Calu3 (cell line): ENCODE results near the gene ICA1L. TPM values are rescaled to one million over a fixed set of nuclear protein-coding genes. Genes with fewer than 3 reads are reported as not detected.
"Not testable (repeated sequence)": the region's sequence is repeated elsewhere in the genome, so short reads cannot be mapped to it uniquely, and the experiment has no call there.

ENCODE experiments used
- Bru-seq: library from RNA; stranded (reverse); fragments of 400-500 nt; gene quantifications from one replicate; lab custom pipeline; 2021; lab: Mats Ljungman, UMichigan
- BruChase-seq, 2 experiments: library from RNA; stranded (reverse); fragments of 400-500 nt; gene quantifications; one replicate each; lab custom pipeline; 2021; lab: Mats Ljungman, UMichigan
- BruUV-seq: library from RNA; stranded (reverse); fragments of 400-500 nt; replicated peaks from 2 replicates; lab custom pipeline; 2021; lab: Mats Ljungman, UMichigan
- CTCF ChIA-PET: fragments of 300-600 bp; sonication (Branson Sonifier 250); formaldehyde crosslinking; loops from one replicate; lab custom pipeline; 2022; ENCODE audit warnings: antibody characterized with exemption; lab: Charles Lee
- DNase-seq: peaks from one replicate; pipeline ENCODE4 v3.0.0; 2022
- H3K27ac Mint-ChIP-seq: one replicate; pipeline ENCODE4 v1.8.0; 2022; ENCODE audit warnings: mixed read lengths; ENCODE audit not compliant: unreplicated experiment
- H3K27me3 Mint-ChIP-seq: one replicate; pipeline ENCODE4 v1.8.0; 2022; ENCODE audit warnings: mixed read lengths; ENCODE audit not compliant: unreplicated experiment
- H3K36me3 Mint-ChIP-seq: one replicate; pipeline ENCODE4 v1.8.0; 2022; ENCODE audit warnings: mild to moderate bottlenecking, moderate library complexity, mixed read lengths; ENCODE audit not compliant: insufficient read depth, unreplicated experiment
- H3K4me1 Mint-ChIP-seq: one replicate; pipeline ENCODE4 v1.8.0; 2022; ENCODE audit warnings: mild to moderate bottlenecking, low read depth, mixed read lengths; ENCODE audit not compliant: unreplicated experiment
- H3K4me3 Mint-ChIP-seq: one replicate; pipeline ENCODE4 v1.8.0; 2022; ENCODE audit warnings: mild to moderate bottlenecking, low read depth, moderate library complexity, mixed read lengths; ENCODE audit not compliant: unreplicated experiment
- H3K9me3 Mint-ChIP-seq: one replicate; pipeline ENCODE4 v1.8.0; 2022; ENCODE audit warnings: low read depth, mixed read lengths; ENCODE audit not compliant: unreplicated experiment
- intact Hi-C: fragments of 100-400 bp; cut with micrococcal nuclease; formaldehyde crosslinking; loops from one replicate; pipeline ENCODE4 v1.10.0; 2022; ENCODE audit not compliant: unreplicated experiment
- long read RNA-seq: library from polyadenylated mRNA; stranded (forward); transcript quantifications from one replicate; pipeline ENCODE4 v2.0.0, GENCODE V29; 2022
- total RNA-seq: library from RNA; stranded (reverse); gene quantifications from 2 replicates; pipeline ENCODE4 v1.2.3, GENCODE V29; 2022
- TF ChIP-seq, protein P1 (sequence below): fragments of 200-600 bp; IDR thresholded peaks from one replicate; pipeline ENCODE4 v1.8.0; 2022; ENCODE audit warnings: antibody characterized with exemption; ENCODE audit not compliant: unreplicated experiment

Gene ICA1L
- total RNA-seq (1.2 and 1.3 TPM in 2 replicates), Bru-seq, nascent RNA (percentile 33 among the genes with signal in this experiment), BruChase-seq, experiment 1, labeled RNA remaining after a 6-hour chase (percentile 36 among the genes with signal in this experiment), BruChase-seq, experiment 2, labeled RNA remaining after a 2-hour chase (percentile 38 among the genes with signal in this experiment)
- long read RNA-seq, partial matches to known transcripts = 0 of 1 reads
- long read RNA-seq, other reads (novel, unspliced or antisense) = 1 of 1 reads

DNA sequence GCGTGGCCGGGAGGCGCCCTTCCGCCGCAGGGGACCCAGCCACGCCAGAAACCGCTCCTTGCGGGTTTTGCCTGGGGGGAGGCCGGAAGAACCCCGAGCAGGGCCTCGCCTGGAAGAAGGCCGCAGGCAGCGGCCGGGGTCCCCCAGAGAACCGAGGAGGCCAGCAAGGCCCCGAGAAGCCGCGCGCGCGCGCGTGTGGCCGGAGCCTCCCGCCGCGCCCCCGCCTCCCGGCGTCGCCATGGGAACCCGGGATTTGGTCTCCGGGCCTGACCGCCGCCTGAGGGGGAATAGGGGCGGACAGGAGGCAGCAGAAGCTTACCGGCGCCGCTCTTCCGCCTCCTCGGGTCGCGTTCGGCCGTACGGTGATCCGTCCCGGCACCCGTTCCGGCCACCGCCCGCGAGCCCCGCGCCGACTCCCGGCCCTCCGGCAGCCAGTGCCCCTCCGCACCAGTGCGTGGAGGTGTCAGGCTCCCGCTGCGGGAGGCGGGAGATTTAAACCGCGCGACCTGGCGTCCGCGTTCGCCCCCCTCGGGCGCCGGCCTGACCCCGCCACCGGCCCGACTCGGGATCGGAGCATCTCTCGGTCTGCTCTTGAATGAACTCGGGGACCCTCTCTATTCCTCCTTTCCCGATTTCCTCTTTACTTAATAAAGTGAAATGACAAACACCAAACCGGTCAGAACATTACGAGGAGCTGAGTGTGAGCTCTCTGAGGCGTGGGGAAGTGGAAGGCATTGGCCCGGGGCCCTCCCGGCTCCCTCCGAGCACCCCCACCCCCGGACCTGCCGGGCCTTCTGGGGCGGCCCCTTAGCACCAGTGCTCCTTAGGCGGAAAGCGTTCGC is at the start of gene ICA1L:
ICA1L (minus strand) TSS at position 467 of the 842 bp plus-strand sequence. CDS start 42,757 bp downstream, outside the sequence.
- Mint-ChIP-seq H3K4me1 (no peaks in the 10 kb centered on the region), H3K36me3 (peaks cover 24% of the 10 kb centered on the region), H3K27me3 (no peaks in the 10 kb centered on the region), H3K4me3 (peak within 1 kb of the TSS; percentile 83), H3K27ac (peak within 1 kb of the TSS; percentile 70), H3K9me3 (no peaks in the 10 kb centered on the region)
- CTCF ChIA-PET = interaction anchor here (0.6 to 2.2 kb wide), 3 partner anchors 15 to 283 kb away, joined by 3 to 17 read pairs (median 3); no protein-coding TSS in a partner anchor
- intact Hi-C loops = loop anchor here (2.0 to 5.0 kb wide), 3 partner anchors 41 to 299 kb away; no protein-coding TSS in a partner anchor
- DNase-seq = peak; percentile 69
- TF ChIP-seq, protein P1, sequence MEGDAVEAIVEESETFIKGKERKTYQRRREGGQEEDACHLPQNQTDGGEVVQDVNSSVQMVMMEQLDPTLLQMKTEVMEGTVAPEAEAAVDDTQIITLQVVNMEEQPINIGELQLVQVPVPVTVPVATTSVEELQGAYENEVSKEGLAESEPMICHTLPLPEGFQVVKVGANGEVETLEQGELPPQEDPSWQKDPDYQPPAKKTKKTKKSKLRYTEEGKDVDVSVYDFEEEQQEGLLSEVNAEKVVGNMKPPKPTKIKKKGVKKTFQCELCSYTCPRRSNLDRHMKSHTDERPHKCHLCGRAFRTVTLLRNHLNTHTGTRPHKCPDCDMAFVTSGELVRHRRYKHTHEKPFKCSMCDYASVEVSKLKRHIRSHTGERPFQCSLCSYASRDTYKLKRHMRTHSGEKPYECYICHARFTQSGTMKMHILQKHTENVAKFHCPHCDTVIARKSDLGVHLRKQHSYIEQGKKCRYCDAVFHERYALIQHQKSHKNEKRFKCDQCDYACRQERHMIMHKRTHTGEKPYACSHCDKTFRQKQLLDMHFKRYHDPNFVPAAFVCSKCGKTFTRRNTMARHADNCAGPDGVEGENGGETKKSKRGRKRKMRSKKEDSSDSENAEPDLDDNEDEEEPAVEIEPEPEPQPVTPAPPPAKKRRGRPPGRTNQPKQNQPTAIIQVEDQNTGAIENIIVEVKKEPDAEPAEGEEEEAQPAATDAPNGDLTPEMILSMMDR = no peak
- BruUV-seq = no TSS peak

DNA sequence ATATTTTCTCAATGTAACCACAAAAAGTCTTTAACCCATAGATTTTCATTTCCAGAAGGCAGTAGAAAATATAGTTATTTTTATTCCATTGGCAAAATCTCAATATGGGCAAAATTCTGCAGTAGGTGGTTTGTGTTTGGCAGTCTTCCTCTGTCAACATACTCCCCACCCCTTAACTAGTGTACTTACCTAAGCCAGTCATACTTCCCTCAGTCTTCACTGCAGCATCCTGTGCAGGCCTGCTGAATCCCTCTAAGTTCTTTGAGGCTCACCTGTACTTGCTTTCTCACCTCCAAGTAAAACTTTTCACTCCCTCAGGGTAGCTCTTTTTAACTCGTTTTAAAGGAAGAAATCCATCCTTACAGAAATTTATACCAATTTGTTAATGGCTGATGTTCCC is 47.3 kb upstream of the ICA1L start:
- CTCF ChIA-PET = interaction anchor here (0.6 kb wide), 1 partner anchor 25 kb away, joined by 4 read pairs; no protein-coding TSS in a partner anchor
- no peaks in the 10 kb centered on the region for H3K9me3 Mint-ChIP-seq
- no peaks in the 10 kb centered on the region for H3K4me1 Mint-ChIP-seq
- no peaks in the 10 kb centered on the region for H3K36me3 Mint-ChIP-seq
- no TSS peak for BruUV-seq
- no peak overlapping the region for H3K4me3 Mint-ChIP-seq
- DNase-seq = no peak
- H3K27me3 Mint-ChIP-seq = no peaks in the 10 kb centered on the region
- intact Hi-C loops = no loop called here
- H3K27ac Mint-ChIP-seq = no peak overlapping the region
- TF ChIP-seq, protein P1 = no peak

DNA sequence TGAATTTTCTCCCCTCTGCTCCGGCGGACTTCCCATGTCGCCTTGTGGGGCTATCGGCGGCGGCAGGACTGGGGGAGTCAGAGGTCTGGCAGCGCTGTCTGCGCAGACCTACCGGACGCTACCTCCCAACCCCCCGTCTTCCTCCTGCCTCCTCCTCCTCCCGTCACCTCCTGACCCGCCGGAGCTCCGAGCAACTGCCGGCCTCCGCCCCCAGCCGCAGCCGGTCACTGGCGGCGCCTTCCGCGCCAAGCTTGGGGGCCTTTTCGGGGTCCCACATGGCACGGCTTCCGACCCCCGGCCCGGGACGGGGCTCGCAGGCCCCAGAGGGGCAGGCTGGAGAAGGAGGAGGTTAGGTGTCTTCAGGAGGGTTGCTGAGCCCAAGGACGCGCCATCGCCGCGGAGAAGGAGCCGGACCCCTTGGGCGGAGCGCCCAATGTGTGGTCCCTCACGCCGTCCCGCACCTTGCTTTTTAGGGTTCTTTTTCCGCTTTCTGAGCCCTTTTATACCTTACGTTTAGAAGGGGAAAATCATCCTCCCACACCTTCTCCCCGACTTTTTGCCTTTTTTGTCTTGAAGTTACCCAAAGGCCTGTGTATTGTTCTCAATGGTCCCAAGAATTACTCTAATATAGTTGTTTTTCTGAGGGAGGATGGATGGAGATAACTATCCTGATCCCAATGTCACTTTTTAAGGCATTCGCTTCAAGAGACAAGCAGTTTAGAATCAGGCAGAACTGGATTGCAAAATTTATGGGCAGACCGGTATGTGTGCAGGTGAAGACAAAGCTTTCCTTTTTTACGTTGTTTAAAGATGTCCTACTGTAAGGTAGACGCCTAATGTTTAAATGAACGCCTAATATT is 41.0 kb upstream of the ICA1L start:
- Mint-ChIP-seq H3K36me3 (peaks cover 33% of the 10 kb centered on the region), H3K4me1 (peaks cover 20% of the 10 kb centered on the region), H3K4me3 (peak overlapping the region; percentile 99), H3K27ac (peak overlapping the region; percentile 94)
- BruUV-seq = TSS peak; percentile 76
- not testable (repeated sequence) for H3K27me3 Mint-ChIP-seq, H3K9me3 Mint-ChIP-seq
- intact Hi-C loops = loop anchor here (2.0 kb wide), 1 partner anchor 102 kb away; the partner anchor contains the start of gene NBEAL1
- peak; percentile 16 for DNase-seq
- CTCF ChIA-PET = interaction anchor here (2.0 kb wide), 1 partner anchor 105 kb away, joined by 7 read pairs; no protein-coding TSS in a partner anchor

DNA sequence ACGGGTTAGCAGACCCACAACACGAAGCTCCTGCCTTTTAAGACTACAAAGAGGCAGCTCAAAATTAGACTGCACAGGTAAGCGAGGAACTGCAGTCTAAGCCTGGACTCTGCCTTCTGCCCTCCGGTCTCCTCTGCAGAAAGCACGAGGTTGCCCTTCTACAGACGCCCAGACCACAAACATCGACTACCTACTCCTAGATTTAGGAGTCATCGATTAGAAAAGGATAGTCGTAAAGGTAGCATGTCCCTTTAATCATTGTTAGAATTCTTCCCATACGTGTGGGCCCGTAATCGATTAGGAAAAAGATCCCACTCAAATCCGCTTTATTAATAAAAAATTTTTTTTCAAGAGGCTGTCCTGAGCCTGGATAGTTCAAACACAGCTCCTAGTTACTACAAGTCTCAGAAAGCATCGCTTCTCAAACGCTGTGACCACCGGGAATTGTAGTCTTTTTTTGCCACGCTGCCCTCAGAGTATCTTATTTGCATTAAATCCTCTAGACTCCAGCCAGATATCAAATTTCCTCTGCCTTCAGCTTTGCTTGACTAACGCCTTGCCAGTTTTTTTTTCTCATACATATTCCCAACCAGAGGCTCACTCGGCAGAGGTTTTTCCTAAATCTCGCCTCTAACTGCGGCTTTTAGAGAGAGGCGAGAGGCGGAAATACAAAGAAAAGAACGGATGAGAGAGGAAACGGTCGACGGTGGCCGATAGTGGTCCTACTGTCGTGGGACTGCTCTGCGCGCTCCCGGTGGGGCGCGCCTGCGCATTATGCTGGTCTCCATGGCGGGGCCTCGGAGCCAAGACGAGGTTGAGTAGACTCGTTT is 40.2 kb upstream of the ICA1L start, which contains the start of the genes CARF and WDR12:
CARF (plus strand) TSS at position 764 of the 830 bp plus-strand sequence. CDS start 29,628 bp downstream, outside the sequence.
WDR12 (minus strand) TSS at position 162 of the 830 bp plus-strand sequence. CDS start 197 bp downstream, outside the sequence.
- intact Hi-C loops = loop anchor here (2.0 kb wide), 1 partner anchor 103 kb away; the partner anchor contains the start of gene NBEAL1
- CTCF ChIA-PET = interaction anchor here (0.6 to 2.0 kb wide), 2 partner anchors 106 to 135 kb away, joined by 5 to 7 read pairs; no protein-coding TSS in a partner anchor
- Mint-ChIP-seq H3K27me3 (no peaks in the 10 kb centered on the region), H3K27ac (peak within 1 kb of the TSS; percentile 94), H3K36me3 (peaks cover 33% of the 10 kb centered on the region), H3K4me1 (peaks cover 20% of the 10 kb centered on the region), H3K9me3 (no peaks in the 10 kb centered on the region), H3K4me3 (peak within 1 kb of the TSS; percentile 99)
- peak; percentile 92 for DNase-seq
- no TSS peak for BruUV-seq
- TF ChIP-seq, protein P1 = no peak
